Parathyroid adenoma (tissue), 2 donors: Measurements from ENCODE around the gene TNRC18.
"Not testable (repeated sequence)": the region's sequence is repeated elsewhere in the genome, so short reads cannot be mapped to it uniquely, and the experiment has no call there.

Source experiments
- H2AFZ ChIP-seq: fragments of 300-600 bp; sonication (generic); one replicate; pipeline ENCODE4 v1.7.0; 2017; ENCODE audit warnings: antibody characterized with exemption, mild to moderate bottlenecking
- H3K27ac ChIP-seq: fragments of 300-600 bp; sonication (generic); one replicate; pipeline ENCODE4 v1.7.0; 2017
- H3K27me3 ChIP-seq: fragments of 300-600 bp; sonication (generic); one replicate; pipeline ENCODE4 v1.7.0; 2017; ENCODE audit warnings: low read length; ENCODE audit not compliant: control insufficient read depth, insufficient read depth
- H3K36me3 ChIP-seq: fragments of 300-600 bp; sonication (generic); one replicate; pipeline ENCODE4 v1.7.0; 2017; ENCODE audit warnings: low read length; ENCODE audit not compliant: control insufficient read depth, insufficient read depth
- H3K4me1 ChIP-seq: fragments of 300-600 bp; sonication (generic); one replicate; pipeline ENCODE4 v1.7.0; 2017; ENCODE audit warnings: control low read depth
- H3K4me2 ChIP-seq: fragments of 300-600 bp; sonication (generic); one replicate; pipeline ENCODE4 v1.7.0; 2017; ENCODE audit warnings: low read length
- H3K4me3 ChIP-seq: fragments of 300-600 bp; sonication (generic); one replicate; pipeline ENCODE4 v1.7.0; 2017; ENCODE audit warnings: low read depth, low read length
- H3K79me2 ChIP-seq: fragments of 300-600 bp; sonication (generic); one replicate; pipeline ENCODE4 v1.7.0; 2017; ENCODE audit warnings: control low read depth
- H3K9ac ChIP-seq: fragments of 300-600 bp; sonication (generic); one replicate; pipeline ENCODE4 v1.7.0; 2017; ENCODE audit warnings: mild to moderate bottlenecking
- H3K9me3 ChIP-seq: fragments of 300-600 bp; sonication (generic); one replicate; pipeline ENCODE4 v1.7.0; 2017; ENCODE audit warnings: low read length; ENCODE audit not compliant: control insufficient read depth
- CTCF ChIP-seq: fragments of 300-600 bp; sonication (generic); IDR thresholded peaks from one replicate; pipeline ENCODE4 v1.7.0; 2017; ENCODE audit warnings: antibody characterized with exemption, mild to moderate bottlenecking
- donor health status: primary hyperparathyroidism.

Gene TNRC18

GRCh38 chr7:5370454-5371353 is 52.9 kb downstream of the TNRC18 start:
- Histone ChIP-seq H3K4me1 (no peaks in the 10 kb centered on the region), H3K4me3 (no peak overlapping the region), H3K27me3 (no peaks in the 10 kb centered on the region), H3K79me2 (peaks cover 46% of the 10 kb centered on the region), H2AFZ (no peak overlapping the region), H3K9me3 (no peaks in the 10 kb centered on the region), H3K4me2 (no peak overlapping the region), H3K36me3 (no peaks in the 10 kb centered on the region), H3K9ac (no peak overlapping the region), H3K27ac (no peak overlapping the region)
- TF ChIP-seq CTCF: no peak

- no peaks in the 10 kb centered on the region for H3K36me3 ChIP-seq
- no peaks in the 10 kb centered on the region for H3K4me1 ChIP-seq
- no peaks in the 10 kb centered on the region for H3K9me3 ChIP-seq
- peaks cover 40% of the 10 kb centered on the region for H3K79me2 ChIP-seq
- TF ChIP-seq CTCF: no peak
- no peak overlapping the region for H3K4me2 ChIP-seq
- H3K27ac ChIP-seq: no peak overlapping the region
- no peak overlapping the region for H2AFZ ChIP-seq
- H3K4me3 ChIP-seq: no peak overlapping the region
- no peak overlapping the region for H3K9ac ChIP-seq
- no peaks in the 10 kb centered on the region for H3K27me3 ChIP-seq
Measured at GRCh38 chr7:5367661-5368060, 56.0 kb downstream of the TNRC18 start.

GRCh38 chr7:5365976-5366625 is 57.5 kb downstream of the TNRC18 start:
- H3K9me3 ChIP-seq, H3K36me3 ChIP-seq: not testable (repeated sequence)

GRCh38 chr7:5363729-5364128 is 59.9 kb downstream of the TNRC18 start:
- H3K27me3 ChIP-seq: no peaks in the 10 kb centered on the region
- H3K4me3 ChIP-seq: no peak overlapping the region
- no peak overlapping the region for H2AFZ ChIP-seq
- H3K36me3 ChIP-seq: no peaks in the 10 kb centered on the region
- H3K4me1 ChIP-seq: peaks cover 11% of the 10 kb centered on the region
- no peaks in the 10 kb centered on the region for H3K9me3 ChIP-seq
- no peak overlapping the region for H3K9ac ChIP-seq
- TF ChIP-seq CTCF: no peak
- H3K27ac ChIP-seq: no peak overlapping the region
- H3K79me2 ChIP-seq: peaks cover 25% of the 10 kb centered on the region
- H3K4me2 ChIP-seq: no peak overlapping the region

More at GRCh38 chr7:5365976-5366625, 57.5 kb downstream of the TNRC18 start:
- not testable (repeated sequence) for H3K4me3 ChIP-seq, H3K27me3 ChIP-seq, H3K4me2 ChIP-seq, H2AFZ ChIP-seq, H3K4me1 ChIP-seq, H3K27ac ChIP-seq, H3K9ac ChIP-seq
- peaks cover 35% of the 10 kb centered on the region for H3K79me2 ChIP-seq
- peak; percentile 79 for TF ChIP-seq CTCF
